HCT116 (cell line): ENCODE data around the gene ADARB2.

Experiments
- EGR1 ChIP-seq: IDR thresholded peaks from 2 replicates; pipeline ENCODE4 v1.6.1; 2012; ENCODE audit warnings: low read depth
- ELF1 ChIP-seq: IDR thresholded peaks from 2 replicates; pipeline ENCODE4 v1.6.1; 2012; ENCODE audit warnings: low read depth, borderline replicate concordance
- EZH2 ChIP-seq: fragments of 200-600 bp; sonication (generic); IDR thresholded peaks from 2 replicates; pipeline ENCODE4 v1.6.1; 2017; ENCODE audit warnings: antibody characterized with exemption, mixed run types
- POLR2A ChIP-seq: IDR thresholded peaks from 2 replicates; pipeline ENCODE4 v1.7.0; 2011; ENCODE audit warnings: borderline replicate concordance; ENCODE audit not compliant: insufficient read depth, insufficient read length; ENCODE audit errors: extremely low read depth
- RAD21 ChIP-seq: IDR thresholded peaks from 2 replicates; pipeline ENCODE4 v1.6.1; 2012; ENCODE audit warnings: low read depth, mild to moderate bottlenecking
- SIN3A ChIP-seq: IDR thresholded peaks from 2 replicates; pipeline ENCODE4 v1.6.1; 2012; ENCODE audit warnings: low read depth
- SRF ChIP-seq: IDR thresholded peaks from 2 replicates; pipeline ENCODE4 v1.6.1; 2012; ENCODE audit warnings: low read depth
- ZFX ChIP-seq: fragments of 450-650 bp; IDR thresholded peaks from 2 replicates; pipeline ENCODE4 v1.6.1; 2017
- TF ChIP-seq, protein P1 (sequence below), 3 experiments: fragments of 200-600 bp in 1 of 3; sonication (generic) in 1 of 3; IDR thresholded peaks in 2 of 3; conservative IDR thresholded peaks in 1 of 3; 2 replicates each; pipeline ENCODE4 v1.5.1; 2012 to 2017; ENCODE audit warnings: low read depth in 2 of 3, low read length in 2 of 3, antibody characterized with exemption in 1 of 3, borderline replicate concordance in 1 of 3, control low read depth in 1 of 3, mild to moderate bottlenecking in 1 of 3, mixed read lengths in 1 of 3, mixed run types in 1 of 3, moderate library complexity in 1 of 3; ENCODE audit not compliant: insufficient read depth in 1 of 3
- TF ChIP-seq, protein P2 (sequence below): IDR thresholded peaks from 2 replicates; pipeline ENCODE4 v1.6.1; 2011; ENCODE audit warnings: mild to moderate bottlenecking, low read length, moderate library complexity; ENCODE audit not compliant: insufficient replicate concordance; ENCODE audit errors: extremely low read depth

DNA sequence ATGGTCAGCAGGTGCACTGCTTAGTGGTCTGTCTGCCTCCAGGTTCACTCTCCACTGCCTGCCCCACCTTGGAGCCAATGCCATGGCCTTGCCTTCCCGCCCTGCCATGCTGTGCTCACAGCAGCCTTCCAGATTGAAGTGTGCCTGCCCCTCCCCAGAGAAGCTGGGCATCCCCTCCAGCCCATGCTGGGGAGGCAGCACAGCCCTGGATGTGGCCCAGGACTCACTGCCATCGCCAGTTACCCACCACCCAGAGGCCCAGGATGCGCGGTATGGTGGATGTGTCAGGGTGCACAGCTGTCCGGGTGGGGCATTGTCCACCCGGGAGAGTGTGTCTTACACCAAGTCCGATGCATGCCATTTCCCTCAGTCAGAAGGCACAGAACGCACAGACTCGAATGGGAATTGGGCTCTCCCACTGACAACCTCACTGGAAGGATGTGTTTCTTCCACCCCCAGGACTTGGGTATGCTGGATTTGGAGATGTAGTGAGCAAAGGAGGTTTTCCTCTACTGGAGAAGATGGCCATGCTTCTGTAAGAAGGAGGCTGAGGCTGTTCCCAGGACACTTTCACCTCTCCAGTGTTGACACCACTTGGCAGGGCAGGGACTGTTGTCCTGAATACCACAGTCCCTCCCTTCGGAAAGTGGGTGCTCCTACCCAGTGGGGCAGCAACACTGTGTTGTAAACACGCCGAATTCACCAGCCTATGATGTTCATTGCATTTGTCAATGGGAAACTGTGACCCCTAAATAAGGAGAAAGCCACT is 122.0 kb downstream of the ADARB2 start:
- TF ChIP-seq, protein P1, sequence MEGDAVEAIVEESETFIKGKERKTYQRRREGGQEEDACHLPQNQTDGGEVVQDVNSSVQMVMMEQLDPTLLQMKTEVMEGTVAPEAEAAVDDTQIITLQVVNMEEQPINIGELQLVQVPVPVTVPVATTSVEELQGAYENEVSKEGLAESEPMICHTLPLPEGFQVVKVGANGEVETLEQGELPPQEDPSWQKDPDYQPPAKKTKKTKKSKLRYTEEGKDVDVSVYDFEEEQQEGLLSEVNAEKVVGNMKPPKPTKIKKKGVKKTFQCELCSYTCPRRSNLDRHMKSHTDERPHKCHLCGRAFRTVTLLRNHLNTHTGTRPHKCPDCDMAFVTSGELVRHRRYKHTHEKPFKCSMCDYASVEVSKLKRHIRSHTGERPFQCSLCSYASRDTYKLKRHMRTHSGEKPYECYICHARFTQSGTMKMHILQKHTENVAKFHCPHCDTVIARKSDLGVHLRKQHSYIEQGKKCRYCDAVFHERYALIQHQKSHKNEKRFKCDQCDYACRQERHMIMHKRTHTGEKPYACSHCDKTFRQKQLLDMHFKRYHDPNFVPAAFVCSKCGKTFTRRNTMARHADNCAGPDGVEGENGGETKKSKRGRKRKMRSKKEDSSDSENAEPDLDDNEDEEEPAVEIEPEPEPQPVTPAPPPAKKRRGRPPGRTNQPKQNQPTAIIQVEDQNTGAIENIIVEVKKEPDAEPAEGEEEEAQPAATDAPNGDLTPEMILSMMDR (IDR thresholded peaks at IDR 0.05 in 2 of 3, conservative IDR thresholded peaks at IDR 0.05 in 1 of 3; ENCODE audit: borderline replicate concordance in 1 of 3, insufficient read depth in 1 of 3, low read depth in 2 of 3, low read length in 2 of 3) = no peak
- TF ChIP-seq RAD21 (no peak), POLR2A (no peak), EZH2 (no peak), ELF1 (no peak), ZFX (no peak), SRF (no peak), SIN3A (no peak), EGR1 (no peak)
- TF ChIP-seq, protein P2, sequence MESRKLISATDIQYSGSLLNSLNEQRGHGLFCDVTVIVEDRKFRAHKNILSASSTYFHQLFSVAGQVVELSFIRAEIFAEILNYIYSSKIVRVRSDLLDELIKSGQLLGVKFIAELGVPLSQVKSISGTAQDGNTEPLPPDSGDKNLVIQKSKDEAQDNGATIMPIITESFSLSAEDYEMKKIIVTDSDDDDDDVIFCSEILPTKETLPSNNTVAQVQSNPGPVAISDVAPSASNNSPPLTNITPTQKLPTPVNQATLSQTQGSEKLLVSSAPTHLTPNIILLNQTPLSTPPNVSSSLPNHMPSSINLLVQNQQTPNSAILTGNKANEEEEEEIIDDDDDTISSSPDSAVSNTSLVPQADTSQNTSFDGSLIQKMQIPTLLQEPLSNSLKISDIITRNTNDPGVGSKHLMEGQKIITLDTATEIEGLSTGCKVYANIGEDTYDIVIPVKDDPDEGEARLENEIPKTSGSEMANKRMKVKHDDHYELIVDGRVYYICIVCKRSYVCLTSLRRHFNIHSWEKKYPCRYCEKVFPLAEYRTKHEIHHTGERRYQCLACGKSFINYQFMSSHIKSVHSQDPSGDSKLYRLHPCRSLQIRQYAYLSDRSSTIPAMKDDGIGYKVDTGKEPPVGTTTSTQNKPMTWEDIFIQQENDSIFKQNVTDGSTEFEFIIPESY = no peak
